MG63 (cell line): ENCODE data around the gene FICD. TPM values are rescaled to one million over a fixed set of nuclear protein-coding genes. Genes with fewer than 3 reads are reported as not detected.
"Not testable (repeated sequence)": the region's sequence is repeated elsewhere in the genome, so short reads cannot be mapped to it uniquely, and the experiment has no call there.

Experiments
- DNase-seq: peaks from one replicate; pipeline ENCODE4 v3.0.0-alpha.2; 2020
- H3K27me3 ChIP-seq: fragments of 250-450 bp; sonication (Bioruptor Pico); 2 replicates; pipeline ENCODE4 v1.5.1; 2020; ENCODE audit warnings: mild to moderate bottlenecking, moderate library complexity
- H3K36me3 ChIP-seq: fragments of 250-450 bp; sonication (Bioruptor Pico); 2 replicates; pipeline ENCODE4 v1.5.1; 2020; ENCODE audit warnings: mild to moderate bottlenecking, moderate library complexity
- H3K4me3 ChIP-seq: fragments of 250-450 bp; sonication (Bioruptor Pico); 2 replicates; pipeline ENCODE4 v1.5.1; 2020; ENCODE audit warnings: mild to moderate bottlenecking, moderate library complexity
- H3K9me3 ChIP-seq: fragments of 250-450 bp; sonication (Bioruptor Pico); 2 replicates; pipeline ENCODE4 v1.5.1; 2020; ENCODE audit warnings: mild to moderate bottlenecking, moderate library complexity
- total RNA-seq: library from RNA; depleted of rRNA; stranded (reverse); fragments of >200 nt; shearing (Covaris generic); gene quantifications from 2 replicates; pipeline ENCODE4 v1.2.3, GENCODE V29; 2014; ENCODE audit warnings: low replicate concordance

Gene FICD
- total RNA-seq, 1 experiment from 2014 or later, result 1.6 TPM

- not testable (repeated sequence) for DNase-seq, H3K36me3 ChIP-seq, H3K27me3 ChIP-seq, H3K4me3 ChIP-seq, H3K9me3 ChIP-seq
Observed at GRCh38 chr12:108487029-108487428, 28.0 kb upstream of the FICD start.

GRCh38 chr12:108491256-108491655 lies 23.8 kb upstream of the FICD start:
- Histone ChIP-seq H3K4me3 (no peak overlapping the region), H3K36me3 (no peaks in the 10 kb centered on the region), H3K27me3 (no peaks in the 10 kb centered on the region; the same call in 1 of the 2 replicates), H3K9me3 (no peaks in the 10 kb centered on the region; the same call in 1 of the 2 replicates)
- DNase-seq, result no peak

GRCh38 chr12:108495054-108495453 lies 20.0 kb upstream of the FICD start:
- H3K9me3 ChIP-seq, result no peaks in the 10 kb centered on the region
- no peaks in the 10 kb centered on the region for H3K36me3 ChIP-seq
- peaks cover 4% of the 10 kb centered on the region; the same call in 1 of the 2 replicates for H3K27me3 ChIP-seq
- DNase-seq, result peak; percentile 18
- H3K4me3 ChIP-seq, result no peak overlapping the region

GRCh38 chr12:108495823-108496579 lies 19.1 kb upstream of the FICD start:
- no peak for DNase-seq
- peaks cover 4% of the 10 kb centered on the region; the same call in 1 of the 2 replicates for H3K27me3 ChIP-seq
- H3K4me3 ChIP-seq, result no peak overlapping the region
- H3K9me3 ChIP-seq, result no peaks in the 10 kb centered on the region
- no peaks in the 10 kb centered on the region for H3K36me3 ChIP-seq

GRCh38 chr12:108498136-108498535 lies 16.9 kb upstream of the FICD start:
- H3K4me3 ChIP-seq, result no peak overlapping the region
- H3K9me3 ChIP-seq, result peaks cover 8% of the 10 kb centered on the region
- no peak for DNase-seq
- H3K27me3 ChIP-seq, result peaks cover 4% of the 10 kb centered on the region; the same call in 1 of the 2 replicates
- no peaks in the 10 kb centered on the region for H3K36me3 ChIP-seq

GRCh38 chr12:108502922-108503321 lies 12.2 kb upstream of the FICD start:
- Histone ChIP-seq H3K9me3 (peaks cover 13% of the 10 kb centered on the region), H3K4me3 (no peak overlapping the region), H3K36me3 (no peaks in the 10 kb centered on the region), H3K27me3 (0 out of 2 replicates have a peak, but pooled peaks cover 2% of the 10 kb centered on the region)
- DNase-seq, result no peak

- H3K4me3 ChIP-seq, result no peak overlapping the region
- no peak for DNase-seq
- H3K9me3 ChIP-seq, result peaks cover 13% of the 10 kb centered on the region
- no peaks in the 10 kb centered on the region for H3K36me3 ChIP-seq
- H3K27me3 ChIP-seq, result no peaks in the 10 kb centered on the region
Observed at GRCh38 chr12:108505129-108505528, 9.9 kb upstream of the FICD start.

GRCh38 chr12:108507971-108508642 lies 7.0 kb upstream of the FICD start:
- no peaks in the 10 kb centered on the region for H3K36me3 ChIP-seq
- DNase-seq, result no peak
- peaks cover 5% of the 10 kb centered on the region for H3K9me3 ChIP-seq
- H3K27me3 ChIP-seq, result no peaks in the 10 kb centered on the region
- no peak overlapping the region for H3K4me3 ChIP-seq

GRCh38 chr12:108509806-108510205 lies 5.3 kb upstream of the FICD start:
- Histone ChIP-seq H3K27me3 (peaks cover 3% of the 10 kb centered on the region; the same call in 1 of the 2 replicates), H3K9me3 (no peaks in the 10 kb centered on the region), H3K4me3 (no peak overlapping the region), H3K36me3 (no peaks in the 10 kb centered on the region)
- DNase-seq, result no peak

- Histone ChIP-seq H3K36me3 (no peaks in the 10 kb centered on the region), H3K9me3 (no peaks in the 10 kb centered on the region)
Observed at GRCh38 chr12:108510836-108511235, 4.2 kb upstream of the FICD start.

GRCh38 chr12:108511633-108512540 lies 3.2 kb upstream of the FICD start:
- no peaks in the 10 kb centered on the region for H3K9me3 ChIP-seq
- H3K4me3 ChIP-seq, result no peak overlapping the region
- H3K27me3 ChIP-seq, result peaks cover 3% of the 10 kb centered on the region; the same call in 1 of the 2 replicates
- DNase-seq, result peak; percentile 57
- no peaks in the 10 kb centered on the region; the same call in 1 of the 2 replicates for H3K36me3 ChIP-seq

More at GRCh38 chr12:108510836-108511235, 4.2 kb upstream of the FICD start:
- Histone ChIP-seq H3K27me3 (peaks cover 3% of the 10 kb centered on the region; the same call in 1 of the 2 replicates), H3K4me3 (no peak overlapping the region)
- no peak for DNase-seq

- H3K4me3 ChIP-seq, result peak overlapping the region; percentile 78
- H3K27me3 ChIP-seq, result peaks cover 3% of the 10 kb centered on the region; the same call in 1 of the 2 replicates
- no peaks in the 10 kb centered on the region for H3K9me3 ChIP-seq
- peaks cover 12% of the 10 kb centered on the region for H3K36me3 ChIP-seq
- DNase-seq, result no peak
Observed at GRCh38 chr12:108514468-108514972, 557 bp upstream of the FICD start.

GRCh38 chr12:108515916-108516315 lies 839 bp downstream of the FICD start:
- Histone ChIP-seq H3K36me3 (peaks cover 22% of the 10 kb centered on the region), H3K27me3 (peaks cover 3% of the 10 kb centered on the region; the same call in 1 of the 2 replicates), H3K9me3 (no peaks in the 10 kb centered on the region), H3K4me3 (peak overlapping the region; percentile 78)
- DNase-seq, result no peak

- no peak for DNase-seq
- H3K27me3 ChIP-seq, result peaks cover 3% of the 10 kb centered on the region; the same call in 1 of the 2 replicates
- H3K36me3 ChIP-seq, result peaks cover 28% of the 10 kb centered on the region
- H3K9me3 ChIP-seq, result no peaks in the 10 kb centered on the region
- no peak overlapping the region for H3K4me3 ChIP-seq
Observed at GRCh38 chr12:108516511-108517275, 1.6 kb downstream of the FICD start.

- peaks cover 36% of the 10 kb centered on the region for H3K36me3 ChIP-seq
- no peak for DNase-seq
- no peaks in the 10 kb centered on the region for H3K9me3 ChIP-seq
- peaks cover 3% of the 10 kb centered on the region; the same call in 1 of the 2 replicates for H3K27me3 ChIP-seq
- H3K4me3 ChIP-seq, result no peak overlapping the region
Observed at GRCh38 chr12:108517288-108518100, 2.4 kb downstream of the FICD start.
